Glutamatergic neuron (in vitro differentiated cells): ENCODE data around the gene CD84. TPM values are rescaled to one million over a fixed set of nuclear protein-coding genes. Genes with fewer than 3 reads are reported as not detected.

Experiments used
- DNase-seq: peaks from one replicate; pipeline ENCODE4 v3.0.0; 2022
- H3K27ac Mint-ChIP-seq: one replicate; pipeline ENCODE4 v1.8.0; 2020; ENCODE audit warnings: mild to moderate bottlenecking, mixed read lengths, inconsistent platforms; ENCODE audit not compliant: unreplicated experiment
- H3K27me3 Mint-ChIP-seq: one replicate; pipeline ENCODE4 v1.8.0; 2020; ENCODE audit warnings: mild to moderate bottlenecking, moderate library complexity, mixed read lengths, inconsistent platforms; ENCODE audit not compliant: unreplicated experiment
- H3K36me3 Mint-ChIP-seq: one replicate; pipeline ENCODE4 v1.8.0; 2020; ENCODE audit warnings: mild to moderate bottlenecking, mixed read lengths, inconsistent platforms; ENCODE audit not compliant: unreplicated experiment
- H3K4me1 Mint-ChIP-seq: one replicate; pipeline ENCODE4 v1.8.0; 2020; ENCODE audit warnings: mild to moderate bottlenecking, low read depth, mixed read lengths, inconsistent platforms; ENCODE audit not compliant: unreplicated experiment
- H3K4me3 Mint-ChIP-seq: one replicate; pipeline ENCODE4 v1.8.0; 2020; ENCODE audit warnings: mild to moderate bottlenecking, mixed read lengths, inconsistent platforms; ENCODE audit not compliant: unreplicated experiment
- H3K9me3 Mint-ChIP-seq: one replicate; pipeline ENCODE4 v1.8.0; 2020; ENCODE audit warnings: mild to moderate bottlenecking, moderate library complexity, mixed read lengths, inconsistent platforms; ENCODE audit not compliant: unreplicated experiment
- total RNA-seq: library from RNA; stranded (reverse); fragmentation: NEBNext Ultra II Directional; extraction: Animal tissue kit (Norgen Biotek cat#: 25700); gene quantifications from one replicate; pipeline ENCODE4 v1.2.1, GENCODE V29; 2021; ENCODE audit not compliant: unreplicated experiment
- TF ChIP-seq, protein P1 (sequence below): fragments of 200-600 bp; sonication (generic); IDR thresholded peaks from one replicate; pipeline ENCODE4 v1.5.0; 2021; ENCODE audit not compliant: partially characterized antibody, unreplicated experiment

The CD84 gene
- total RNA-seq, 1 donor from 2014 or later = not detected

DNA sequence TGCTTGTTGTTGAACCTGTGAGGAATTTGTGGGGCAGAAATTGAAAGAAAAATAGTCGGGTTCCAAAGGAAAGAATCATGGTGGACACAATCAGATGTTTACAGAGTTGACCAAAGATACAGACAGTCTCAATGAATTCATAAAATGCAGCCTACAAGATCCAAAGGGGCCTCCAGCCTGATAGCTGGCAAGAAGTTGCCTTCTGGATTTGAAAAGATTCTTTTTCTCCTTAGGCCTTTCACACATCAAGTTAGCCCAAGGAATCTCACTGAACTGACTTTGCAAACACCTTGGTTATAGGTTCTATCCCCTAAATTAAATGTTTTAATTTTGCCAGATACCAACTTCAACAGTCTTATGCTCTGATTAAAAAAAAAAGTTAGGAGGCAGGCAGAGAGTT lies 46.0 kb upstream of the CD84 start:
- TF ChIP-seq, protein P1, sequence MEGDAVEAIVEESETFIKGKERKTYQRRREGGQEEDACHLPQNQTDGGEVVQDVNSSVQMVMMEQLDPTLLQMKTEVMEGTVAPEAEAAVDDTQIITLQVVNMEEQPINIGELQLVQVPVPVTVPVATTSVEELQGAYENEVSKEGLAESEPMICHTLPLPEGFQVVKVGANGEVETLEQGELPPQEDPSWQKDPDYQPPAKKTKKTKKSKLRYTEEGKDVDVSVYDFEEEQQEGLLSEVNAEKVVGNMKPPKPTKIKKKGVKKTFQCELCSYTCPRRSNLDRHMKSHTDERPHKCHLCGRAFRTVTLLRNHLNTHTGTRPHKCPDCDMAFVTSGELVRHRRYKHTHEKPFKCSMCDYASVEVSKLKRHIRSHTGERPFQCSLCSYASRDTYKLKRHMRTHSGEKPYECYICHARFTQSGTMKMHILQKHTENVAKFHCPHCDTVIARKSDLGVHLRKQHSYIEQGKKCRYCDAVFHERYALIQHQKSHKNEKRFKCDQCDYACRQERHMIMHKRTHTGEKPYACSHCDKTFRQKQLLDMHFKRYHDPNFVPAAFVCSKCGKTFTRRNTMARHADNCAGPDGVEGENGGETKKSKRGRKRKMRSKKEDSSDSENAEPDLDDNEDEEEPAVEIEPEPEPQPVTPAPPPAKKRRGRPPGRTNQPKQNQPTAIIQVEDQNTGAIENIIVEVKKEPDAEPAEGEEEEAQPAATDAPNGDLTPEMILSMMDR = no peak
- H3K27ac Mint-ChIP-seq = no peak overlapping the region
- DNase-seq = no peak
- H3K9me3 Mint-ChIP-seq = peaks cover 4% of the 10 kb centered on the region
- H3K4me3 Mint-ChIP-seq = no peak overlapping the region
- H3K27me3 Mint-ChIP-seq = peaks cover 2% of the 10 kb centered on the region
- no peaks in the 10 kb centered on the region for H3K36me3 Mint-ChIP-seq
- H3K4me1 Mint-ChIP-seq = peaks cover 2% of the 10 kb centered on the region

DNA sequence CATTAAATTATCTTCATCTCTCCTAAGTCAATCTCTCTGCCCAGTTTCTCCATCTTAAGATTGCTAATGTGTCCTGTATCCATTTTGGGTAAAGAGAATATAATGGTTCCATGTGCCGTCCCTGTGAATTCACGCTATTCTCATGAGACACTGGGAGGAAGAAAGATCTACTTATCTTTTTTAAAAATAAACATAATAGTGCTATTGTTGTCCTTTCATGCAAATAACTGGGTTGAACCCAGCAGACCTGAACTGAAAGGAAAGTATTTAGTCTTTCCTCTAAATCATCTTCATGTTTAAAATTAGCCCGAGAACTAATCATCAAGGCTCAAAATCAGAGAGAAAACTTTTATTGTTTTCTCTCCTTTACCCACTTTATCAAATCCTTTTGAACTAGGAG lies 45.2 kb upstream of the CD84 start:
- TF ChIP-seq, protein P1 = no peak
- DNase-seq = no peak
- Mint-ChIP-seq H3K4me1 (peaks cover 2% of the 10 kb centered on the region), H3K27me3 (peaks cover 2% of the 10 kb centered on the region), H3K9me3 (peaks cover 4% of the 10 kb centered on the region), H3K27ac (no peak overlapping the region), H3K36me3 (no peaks in the 10 kb centered on the region), H3K4me3 (no peak overlapping the region)

DNA sequence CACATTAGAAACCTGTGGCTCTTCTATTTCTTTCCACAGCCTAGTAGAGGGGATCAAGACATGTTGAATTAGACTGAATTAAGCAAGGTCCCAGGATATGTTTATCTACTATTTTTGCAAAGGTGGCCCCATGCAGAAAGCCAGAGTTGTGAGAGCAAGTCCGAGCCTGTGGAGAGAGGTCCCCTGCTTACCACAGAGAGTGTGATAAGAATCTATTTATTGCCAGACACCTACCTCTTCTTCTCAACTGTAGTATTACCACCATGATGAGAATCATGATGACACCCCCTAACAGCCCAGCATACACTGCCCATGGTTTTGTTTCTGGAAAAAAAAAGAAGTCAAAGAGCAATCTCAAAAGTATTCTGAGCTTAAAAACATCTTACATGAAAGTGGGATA lies 44.6 kb upstream of the CD84 start:
- no peak overlapping the region for H3K4me3 Mint-ChIP-seq
- H3K9me3 Mint-ChIP-seq = peaks cover 4% of the 10 kb centered on the region
- no peak for DNase-seq
- no peaks in the 10 kb centered on the region for H3K36me3 Mint-ChIP-seq
- no peak overlapping the region for H3K27ac Mint-ChIP-seq
- peaks cover 2% of the 10 kb centered on the region for H3K4me1 Mint-ChIP-seq
- TF ChIP-seq, protein P1 = no peak
- peaks cover 2% of the 10 kb centered on the region for H3K27me3 Mint-ChIP-seq

DNA sequence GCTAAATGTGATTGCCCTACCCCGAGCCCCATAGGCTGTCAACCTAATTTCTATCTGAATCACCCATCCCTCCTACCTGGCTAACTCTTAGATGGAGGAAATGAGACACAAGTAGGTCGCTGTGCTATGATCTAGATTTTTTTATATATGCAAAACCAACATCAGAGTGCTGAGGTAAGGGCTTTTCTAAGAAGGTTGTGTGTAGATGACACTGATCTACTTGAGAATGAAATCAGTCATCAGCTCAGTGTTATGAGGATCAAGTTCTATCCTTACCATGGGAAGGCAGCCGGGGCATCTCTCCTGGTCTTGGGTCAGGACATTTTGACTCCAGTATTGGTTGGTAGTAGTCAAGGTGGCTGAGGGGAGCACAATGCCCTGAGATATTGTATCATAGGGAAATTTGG lies 43.9 kb upstream of the CD84 start:
- H3K27ac Mint-ChIP-seq = no peak overlapping the region
- TF ChIP-seq, protein P1 = no peak
- H3K27me3 Mint-ChIP-seq = peaks cover 2% of the 10 kb centered on the region
- H3K4me3 Mint-ChIP-seq = no peak overlapping the region
- no peaks in the 10 kb centered on the region for H3K36me3 Mint-ChIP-seq
- H3K9me3 Mint-ChIP-seq = peaks cover 4% of the 10 kb centered on the region
- peaks cover 2% of the 10 kb centered on the region for H3K4me1 Mint-ChIP-seq
- no peak for DNase-seq

DNA sequence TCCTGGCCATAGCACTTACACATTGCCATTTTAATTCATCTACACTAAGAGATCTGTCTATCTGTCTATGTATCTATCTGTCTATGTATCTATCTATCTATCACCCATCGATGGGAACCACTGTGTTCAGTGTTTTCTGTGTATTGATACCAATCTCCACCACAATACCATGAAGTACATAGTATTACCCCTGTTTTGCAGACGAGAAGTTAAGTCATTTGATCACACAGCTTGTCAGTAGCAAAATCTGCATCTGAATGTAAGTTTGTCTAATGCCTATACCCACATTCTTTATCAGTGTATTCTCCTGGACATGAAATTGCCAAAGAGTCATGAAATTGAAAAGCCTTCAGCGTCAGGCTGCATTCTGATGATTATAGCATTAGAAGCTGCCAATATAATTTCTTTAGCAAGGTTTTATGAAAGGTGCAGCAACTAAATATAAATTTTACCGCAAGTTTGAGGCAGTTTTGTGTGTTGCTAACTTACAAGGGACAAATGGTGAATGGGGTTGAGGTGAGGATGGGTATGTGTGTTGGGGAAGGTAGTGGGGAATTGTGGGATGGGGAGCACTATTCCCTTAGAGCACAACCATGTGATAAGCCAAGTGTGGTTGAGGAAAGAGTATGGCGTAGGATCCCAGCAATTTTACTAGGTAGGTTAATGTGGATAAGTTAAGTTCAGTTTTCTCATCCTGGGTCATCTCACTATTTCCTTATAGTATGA lies 43.4 kb upstream of the CD84 start:
- no peak for DNase-seq
- TF ChIP-seq, protein P1 = no peak
- Mint-ChIP-seq H3K27me3 (peaks cover 2% of the 10 kb centered on the region), H3K36me3 (no peaks in the 10 kb centered on the region), H3K4me3 (no peak overlapping the region), H3K27ac (no peak overlapping the region), H3K9me3 (peaks cover 4% of the 10 kb centered on the region), H3K4me1 (peaks cover 2% of the 10 kb centered on the region)
